ENCODE data around the gene RASA4.
"Not testable (repeated sequence)": the region's sequence is repeated elsewhere in the genome, so short reads cannot be mapped to it uniquely, and the experiment has no call there.

The RASA4 gene

GRCh38 chr7:102611675-102612325, 4.8 kb downstream of the RASA4 start:
- in situ Hi-C loops (cut with MboI; ENCODE audit: low pct_unique_long_range_greater_than_20kb, low sequenced_read_pairs, unreplicated experiment); DNase-seq (ENCODE audit: low spot score): not testable (repeated sequence)

- in situ Hi-C loops (cut with MboI; ENCODE audit: low pct_unique_long_range_greater_than_20kb, low sequenced_read_pairs, unreplicated experiment); DNase-seq (ENCODE audit: low spot score): not testable (repeated sequence)
Observed at GRCh38 chr7:102611013-102611674, 5.4 kb downstream of the RASA4 start.

GRCh38 chr7:102610441-102610840, 6.1 kb downstream of the RASA4 start:
- in situ Hi-C loops (cut with MboI; ENCODE audit: low pct_unique_long_range_greater_than_20kb, low sequenced_read_pairs, unreplicated experiment); DNase-seq (ENCODE audit: low spot score): not testable (repeated sequence)

- DNase-seq (ENCODE audit: low spot score), result not testable (repeated sequence)
Observed at GRCh38 chr7:102609734-102610133, 6.8 kb downstream of the RASA4 start.

GRCh38 chr7:102606848-102607247, 9.7 kb downstream of the RASA4 start:
- DNase-seq (ENCODE audit: low spot score); in situ Hi-C loops (cut with MboI; ENCODE audit: low pct_unique_long_range_greater_than_20kb, low sequenced_read_pairs, unreplicated experiment): not testable (repeated sequence)

More at GRCh38 chr7:102609734-102610133, 6.8 kb downstream of the RASA4 start:
- in situ Hi-C loops (cut with MboI; ENCODE audit: low pct_unique_long_range_greater_than_20kb, low sequenced_read_pairs, unreplicated experiment), result not testable (repeated sequence)

GRCh38 chr7:102604431-102605145, 12.0 kb downstream of the RASA4 start:
- DNase-seq (ENCODE audit: low spot score); in situ Hi-C loops (cut with MboI; ENCODE audit: low pct_unique_long_range_greater_than_20kb, low sequenced_read_pairs, unreplicated experiment): not testable (repeated sequence)

GRCh38 chr7:102602317-102602716, 14.2 kb downstream of the RASA4 start:
- DNase-seq (ENCODE audit: low spot score); in situ Hi-C loops (cut with MboI; ENCODE audit: low pct_unique_long_range_greater_than_20kb, low sequenced_read_pairs, unreplicated experiment): not testable (repeated sequence)

GRCh38 chr7:102599699-102600098, 16.9 kb downstream of the RASA4 start:
- DNase-seq (ENCODE audit: low spot score); in situ Hi-C loops (cut with MboI; ENCODE audit: low pct_unique_long_range_greater_than_20kb, low sequenced_read_pairs, unreplicated experiment): not testable (repeated sequence)

- DNase-seq (ENCODE audit: low spot score); in situ Hi-C loops (cut with MboI; ENCODE audit: low pct_unique_long_range_greater_than_20kb, low sequenced_read_pairs, unreplicated experiment): not testable (repeated sequence)
Observed at GRCh38 chr7:102596036-102596435, 20.5 kb downstream of the RASA4 start.

GRCh38 chr7:102593637-102594334, 22.8 kb downstream of the RASA4 start:
- in situ Hi-C loops (cut with MboI; ENCODE audit: low pct_unique_long_range_greater_than_20kb, low sequenced_read_pairs, unreplicated experiment); DNase-seq (ENCODE audit: low spot score): not testable (repeated sequence)

GRCh38 chr7:102592477-102593019, 24.0 kb downstream of the RASA4 start:
- in situ Hi-C loops (cut with MboI; ENCODE audit: low pct_unique_long_range_greater_than_20kb, low sequenced_read_pairs, unreplicated experiment), result not testable (repeated sequence)

GRCh38 chr7:102589857-102590256, 26.7 kb downstream of the RASA4 start:
- DNase-seq (ENCODE audit: low spot score); in situ Hi-C loops (cut with MboI; ENCODE audit: low pct_unique_long_range_greater_than_20kb, low sequenced_read_pairs, unreplicated experiment): not testable (repeated sequence)

More at GRCh38 chr7:102592477-102593019, 24.0 kb downstream of the RASA4 start:
- not testable (repeated sequence) for DNase-seq (ENCODE audit: low spot score)

GRCh38 chr7:102583495-102583894, 33.1 kb downstream of the RASA4 start:
- in situ Hi-C loops (cut with MboI; ENCODE audit: low pct_unique_long_range_greater_than_20kb, low sequenced_read_pairs, unreplicated experiment); DNase-seq (ENCODE audit: low spot score): not testable (repeated sequence)

- DNase-seq (ENCODE audit: low spot score); in situ Hi-C loops (cut with MboI; ENCODE audit: low pct_unique_long_range_greater_than_20kb, low sequenced_read_pairs, unreplicated experiment): not testable (repeated sequence)
Observed at GRCh38 chr7:102581722-102582121, 34.8 kb downstream of the RASA4 start.

- DNase-seq (ENCODE audit: low spot score); in situ Hi-C loops (cut with MboI; ENCODE audit: low pct_unique_long_range_greater_than_20kb, low sequenced_read_pairs, unreplicated experiment): not testable (repeated sequence)
Observed at GRCh38 chr7:102578486-102578885, 38.1 kb downstream of the RASA4 start.

- in situ Hi-C loops (cut with MboI; ENCODE audit: low pct_unique_long_range_greater_than_20kb, low sequenced_read_pairs, unreplicated experiment); DNase-seq (ENCODE audit: low spot score): not testable (repeated sequence)
Observed at GRCh38 chr7:102577315-102578240, 39.0 kb downstream of the RASA4 start.
